GM19023 (cell line): ENCODE measurements around the gene CLCN7.

Source experiments
- ATAC-seq: cut with Tn5 transposase; IDR thresholded peaks from one replicate; pipeline ENCODE4 v1.9.1; 2021; ENCODE audit warnings: mild to moderate bottlenecking, moderate library complexity; ENCODE audit not compliant: unreplicated experiment

CLCN7 gene

GRCh38 chr16:1503110-1503955 is 28.5 kb upstream of the CLCN7 start:
- no peak for ATAC-seq

GRCh38 chr16:1502092-1503004 is 27.5 kb upstream of the CLCN7 start:
- ATAC-seq, result no peak

GRCh38 chr16:1501630-1502029 is 26.8 kb upstream of the CLCN7 start:
- ATAC-seq, result no peak

GRCh38 chr16:1500465-1501150 is 25.8 kb upstream of the CLCN7 start:
- no peak for ATAC-seq

GRCh38 chr16:1499756-1500464 is 25.1 kb upstream of the CLCN7 start:
- no peak for ATAC-seq

GRCh38 chr16:1498899-1499676 is 24.3 kb upstream of the CLCN7 start:
- no peak for ATAC-seq

- ATAC-seq, result no peak
Observed at GRCh38 chr16:1497014-1497598, 22.3 kb upstream of the CLCN7 start.

GRCh38 chr16:1496464-1496863 is 21.6 kb upstream of the CLCN7 start:
- ATAC-seq, result no peak

- ATAC-seq, result no peak
Observed at GRCh38 chr16:1495889-1496262, 21.0 kb upstream of the CLCN7 start.

- no peak for ATAC-seq
Observed at GRCh38 chr16:1495211-1495888, 20.5 kb upstream of the CLCN7 start.

- no peak for ATAC-seq
Observed at GRCh38 chr16:1494711-1495110, 19.9 kb upstream of the CLCN7 start.

GRCh38 chr16:1494129-1494640 is 19.4 kb upstream of the CLCN7 start:
- ATAC-seq, result no peak

- ATAC-seq, result no peak
Observed at GRCh38 chr16:1493746-1494094, 18.9 kb upstream of the CLCN7 start.

- no peak for ATAC-seq
Observed at GRCh38 chr16:1492923-1493745, 18.3 kb upstream of the CLCN7 start, which contains the start of gene TELO2. Gene TELO2 (plus strand): TSS chr16:1493360. CDS start chr16:1494282, 922 bp downstream.

GRCh38 chr16:1492082-1492922 is 17.5 kb upstream of the CLCN7 start:
- no peak for ATAC-seq

GRCh38 chr16:1491327-1491726 is 16.5 kb upstream of the CLCN7 start:
- no peak for ATAC-seq

GRCh38 chr16:1489077-1489476 is 14.2 kb upstream of the CLCN7 start:
- no peak for ATAC-seq
